HCT116 (cell line): ENCODE data around the gene IGSF9. TPM values are rescaled to one million over a fixed set of nuclear protein-coding genes. Genes with fewer than 3 reads are reported as not detected.

Experiments
- ATAC-seq: fragments of 200-7000 bp; cut with Tn5 transposase; 2 replicates; pipeline ENCODE4 v1.9.1; 2020; ENCODE audit warnings: mild to moderate bottlenecking, moderate library complexity
- BruUV-seq: library from RNA; stranded (reverse); fragments of 400-500 nt; replicated peaks from 2 replicates; lab custom pipeline; 2021; lab: Mats Ljungman, UMichigan
- CTCF ChIA-PET: fragments of 300-600 bp; sonication (Branson Sonifier 250); formaldehyde crosslinking; loops from one replicate; lab custom pipeline; 2021; ENCODE audit warnings: antibody characterized with exemption; lab: Charles Lee
- POLR2A ChIA-PET: fragments of 300-600, 350-600 bp; sonication (Branson Sonifier 250); formaldehyde crosslinking; loops from one replicate; lab custom pipeline; 2021; ENCODE audit warnings: antibody characterized with exemption; lab: Charles Lee
- RAD21 ChIA-PET, 2 experiments: fragments of 300-600 bp; sonication (Branson Sonifier 250); formaldehyde crosslinking; loops; one replicate each; lab custom pipeline; 2023; ENCODE audit warnings: low total read pairs in 2 of 2; ENCODE audit not compliant: uncharacterized antibody in 2 of 2, unreplicated experiment in 2 of 2, low non-redundant PET in 1 of 2; lab: Charles Lee
- DNase-seq: peaks from one replicate; pipeline ENCODE4 v3.0.0-alpha.2; 2010; ENCODE audit warnings: low read depth, low spot score
- H2AFZ ChIP-seq: fragments of 200-600 bp; shearing (Covaris generic), sonication (generic); 2 replicates; pipeline ENCODE4 v1.6.1; 2017; ENCODE audit warnings: low read depth, mixed run types, mixed read lengths, antibody characterized with exemption, low read length; ENCODE audit not compliant: poor library complexity, severe bottlenecking
- H3K27ac ChIP-seq: 2 replicates; pipeline ENCODE4 v1.5.1; 2012; ENCODE audit warnings: low read depth, low read length
- H3K27me3 ChIP-seq: fragments of 200-600 bp; sonication (generic); 2 replicates; pipeline ENCODE4 v1.6.1; 2016; ENCODE audit warnings: mixed run types, low read length, mixed read lengths; ENCODE audit not compliant: insufficient read depth
- H3K36me3 ChIP-seq, 2 experiments: fragments of 200-500 bp in 1 of 2; fragments of 200-600 bp in 1 of 2; sonication (Bioruptor generic) in 1 of 2; sonication (generic) in 1 of 2; 2 replicates each; pipeline versions ENCODE4 v1.5.1 to v1.6.1; 2014 to 2016; ENCODE audit warnings: low read length in 2 of 2, inconsistent platforms in 1 of 2, mixed read lengths in 1 of 2, mixed run types in 1 of 2; ENCODE audit not compliant: insufficient read depth in 2 of 2, control insufficient read depth in 1 of 2
- H3K4me1 ChIP-seq, 2 experiments: fragments of 200-600 bp in 1 of 2; sonication (generic) in 1 of 2; 2 replicates each; pipeline versions ENCODE4 v1.5.1 to v1.6.1; 2012 to 2017; ENCODE audit warnings: low read length in 2 of 2, inconsistent platforms in 1 of 2, mild to moderate bottlenecking in 1 of 2, mixed read lengths in 1 of 2, mixed run types in 1 of 2, moderate library complexity in 1 of 2; ENCODE audit not compliant: insufficient read depth in 2 of 2, control insufficient read depth in 1 of 2
- H3K4me2 ChIP-seq: fragments of 200-600 bp; sonication (generic); 2 replicates; pipeline ENCODE4 v1.6.1; 2017; ENCODE audit warnings: mixed run types, low read length, mixed read lengths
- H3K4me3 ChIP-seq, 2 experiments: fragments of 200-600 bp in 1 of 2; sonication (generic) in 1 of 2; replicated peaks in 1 of 2; 2 replicates each; pipeline ENCODE4 v1.5.1; 2011 to 2016; ENCODE audit warnings: low read length in 2 of 2, control low read depth in 1 of 2, low read depth in 1 of 2, mild to moderate bottlenecking in 1 of 2, mixed read lengths in 1 of 2, mixed run types in 1 of 2
- H3K79me2 ChIP-seq: fragments of 200-600 bp; sonication (generic); 2 replicates; pipeline ENCODE4 v1.6.1; 2017; ENCODE audit warnings: mild to moderate bottlenecking, mixed run types, low read length, moderate library complexity, mixed read lengths; ENCODE audit not compliant: insufficient read depth
- H3K9ac ChIP-seq: fragments of 200-600 bp; sonication (generic); 2 replicates; pipeline ENCODE4 v1.6.1; 2016; ENCODE audit warnings: low read length, mixed read lengths
- H3K9me2 ChIP-seq: fragments of 200-600 bp; sonication (generic), shearing (Covaris generic); 2 replicates; pipeline ENCODE4 v1.6.1; 2017; ENCODE audit warnings: mixed run types, mild to moderate bottlenecking, moderate library complexity; ENCODE audit not compliant: insufficient read depth
- H3K9me3 ChIP-seq, 2 experiments: fragments of 200-500 bp in 1 of 2; fragments of 200-600 bp in 1 of 2; sonication (Bioruptor generic) in 1 of 2; sonication (generic) in 1 of 2; 2 replicates each; pipeline ENCODE4 v1.6.1; 2014 to 2017; ENCODE audit warnings: low read length in 2 of 2, mixed read lengths in 2 of 2, inconsistent platforms in 1 of 2, low read depth in 1 of 2, mild to moderate bottlenecking in 1 of 2, mixed run types in 1 of 2, moderate library complexity in 1 of 2; ENCODE audit not compliant: control insufficient read depth in 1 of 2, insufficient read depth in 1 of 2
- H4K20me1 ChIP-seq: fragments of 200-600 bp; sonication (generic), shearing (Covaris generic); 2 replicates; pipeline ENCODE4 v1.6.1; 2017; ENCODE audit warnings: mixed run types, mild to moderate bottlenecking, moderate library complexity; ENCODE audit not compliant: insufficient read depth
- ELF1 ChIP-seq: IDR thresholded peaks from 2 replicates; pipeline ENCODE4 v1.6.1; 2012; ENCODE audit warnings: low read depth, borderline replicate concordance
- EZH2phosphoT487 ChIP-seq: fragments of 200-600 bp; IDR thresholded peaks from 2 replicates; pipeline ENCODE4 v1.6.1; 2018; ENCODE audit warnings: antibody characterized with exemption, borderline replicate concordance
- POLR2AphosphoS5 ChIP-seq: IDR thresholded peaks from 2 replicates; pipeline ENCODE4 v1.6.1; 2011; ENCODE audit warnings: mild to moderate bottlenecking, low read depth, low read length, moderate library complexity
- RAD21 ChIP-seq: IDR thresholded peaks from 2 replicates; pipeline ENCODE4 v1.6.1; 2012; ENCODE audit warnings: low read depth, mild to moderate bottlenecking
- SP1 ChIP-seq: IDR thresholded peaks from 2 replicates; pipeline ENCODE4 v1.6.1; 2012; ENCODE audit warnings: low read depth
- SRF ChIP-seq: IDR thresholded peaks from 2 replicates; pipeline ENCODE4 v1.6.1; 2012; ENCODE audit warnings: low read depth
- YY1 ChIP-seq: IDR thresholded peaks from 2 replicates; pipeline ENCODE4 v1.6.1; 2011; ENCODE audit warnings: low read length, low read depth, moderate library complexity, mild to moderate bottlenecking; ENCODE audit not compliant: insufficient replicate concordance; ENCODE audit errors: extremely low read depth
- ZBTB33 ChIP-seq: IDR thresholded peaks from 2 replicates; pipeline ENCODE4 v1.6.1; 2011; ENCODE audit warnings: mild to moderate bottlenecking, low read length, moderate library complexity; ENCODE audit not compliant: insufficient replicate concordance; ENCODE audit errors: extremely low read depth
- ZFX ChIP-seq: fragments of 450-650 bp; IDR thresholded peaks from 2 replicates; pipeline ENCODE4 v1.6.1; 2017
- intact Hi-C: fragments of 100-400 bp; cut with micrococcal nuclease; formaldehyde crosslinking; loops from 2 replicates; pipeline ENCODE4 v1.10.0; 2022
- total RNA-seq: library from RNA; stranded (reverse); gene quantifications from one replicate; pipeline ENCODE4 v1.2.1, GENCODE V29; 2021; ENCODE audit not compliant: unreplicated experiment
- TF ChIP-seq, protein P1 (sequence below): IDR thresholded peaks from 2 replicates; pipeline ENCODE4 v1.6.1; 2012

The IGSF9 gene
- total RNA-seq, 1 experiment from 2014 or later, result 10.3 TPM

DNA sequence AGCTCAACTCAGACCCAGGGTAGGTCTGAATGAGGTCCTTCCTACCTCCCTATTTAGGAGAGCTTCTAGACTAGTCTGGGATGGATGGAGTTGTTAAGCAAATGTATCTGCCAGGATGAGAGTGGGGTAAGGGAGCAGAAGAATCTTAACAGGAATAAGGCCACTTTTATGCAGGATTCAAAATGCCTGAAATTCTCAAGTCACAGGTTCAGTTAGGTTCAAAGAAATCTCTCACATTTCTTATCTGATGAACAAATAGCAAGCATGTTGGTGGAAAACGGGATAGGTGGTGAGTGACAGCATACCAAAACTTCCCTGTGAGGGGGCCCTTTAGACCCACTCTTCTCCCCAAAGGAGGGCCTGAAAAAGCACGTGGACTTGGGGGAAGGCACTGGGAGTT, 5.6 kb upstream of the IGSF9 start:
- H3K4me3 ChIP-seq, result no peak overlapping the region
- no peak overlapping the region for H3K9ac ChIP-seq
- no TSS peak for BruUV-seq
- H3K27me3 ChIP-seq, result peaks cover 10% of the 10 kb centered on the region
- no peaks in the 10 kb centered on the region for H3K9me2 ChIP-seq
- no peak overlapping the region for H3K4me2 ChIP-seq
- H4K20me1 ChIP-seq, result no peaks in the 10 kb centered on the region
- DNase-seq (no peak), ATAC-seq (no peak)
- CTCF ChIA-PET, result interaction anchor here (2.9 kb wide), 1 partner anchor 56 kb away, joined by 11 read pairs; no protein-coding TSS in a partner anchor
- H3K27ac ChIP-seq, result no peak overlapping the region
- TF ChIP-seq SRF, result no peak
- TF ChIP-seq POLR2AphosphoS5, result no peak
- no peak for TF ChIP-seq ZFX
- TF ChIP-seq SP1, result no peak
- TF ChIP-seq, protein P1, sequence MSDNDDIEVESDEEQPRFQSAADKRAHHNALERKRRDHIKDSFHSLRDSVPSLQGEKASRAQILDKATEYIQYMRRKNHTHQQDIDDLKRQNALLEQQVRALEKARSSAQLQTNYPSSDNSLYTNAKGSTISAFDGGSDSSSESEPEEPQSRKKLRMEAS, result no peak
- TF ChIP-seq ELF1, result no peak
- TF ChIP-seq RAD21, result no peak
- TF ChIP-seq EZH2phosphoT487, result no peak
- TF ChIP-seq, all 23 proteins: peak for 0
- H3K9me3 ChIP-seq, result no peaks in the 10 kb centered on the region
- POLR2A ChIA-PET, result no interaction called here
- H3K79me2 ChIP-seq, result no peaks in the 10 kb centered on the region
- intact Hi-C loops, result no loop called here
- no peak overlapping the region for H2AFZ ChIP-seq
- H3K36me3 ChIP-seq, result no peaks in the 10 kb centered on the region
- RAD21 ChIA-PET, result no interaction called here
- peaks cover 10% of the 10 kb centered on the region in 2 experiments for H3K4me1 ChIP-seq

DNA sequence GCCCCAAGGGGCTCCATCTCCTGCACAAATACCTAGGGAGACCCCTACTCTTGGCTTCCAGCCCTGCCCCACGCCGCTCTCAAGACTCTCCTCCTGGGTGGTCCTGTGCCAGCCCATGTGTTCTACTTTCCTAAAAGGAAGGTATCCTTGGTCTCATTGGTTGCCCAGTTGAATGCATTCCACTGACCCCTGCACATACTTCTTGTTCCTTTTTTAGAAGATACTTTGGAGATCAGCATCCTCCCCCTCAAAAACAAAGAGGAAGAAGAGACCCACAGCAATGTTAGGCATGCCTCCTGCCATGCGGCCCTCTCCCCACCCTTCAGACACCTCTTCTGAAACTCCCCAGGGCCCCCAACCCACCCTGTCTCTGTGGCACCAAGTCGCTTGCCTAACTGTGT, 4.6 kb upstream of the IGSF9 start:
- TF ChIP-seq ZBTB33 (no peak), YY1 (no peak), EZH2phosphoT487 (no peak)
- Histone ChIP-seq H3K27ac (no peak overlapping the region), H3K4me2 (no peak overlapping the region), H3K4me3 (no peak overlapping the region), H3K4me1 (peaks cover 10 to 20% of the 10 kb centered on the region in 2 experiments), H3K36me3 (no peaks in the 10 kb centered on the region), H3K9ac (no peak overlapping the region), H3K79me2 (no peaks in the 10 kb centered on the region), H2AFZ (no peak overlapping the region), H3K9me2 (no peaks in the 10 kb centered on the region), H3K27me3 (peaks cover 10% of the 10 kb centered on the region; the same call in 1 of the 2 replicates), H3K9me3 (no peaks in the 10 kb centered on the region), H4K20me1 (no peaks in the 10 kb centered on the region)
- intact Hi-C loops, result no loop called here
- POLR2A ChIA-PET, result no interaction called here
- RAD21 ChIA-PET, result no interaction called here
- BruUV-seq, result no TSS peak
- ATAC-seq (no peak), DNase-seq (no peak)
- CTCF ChIA-PET, result interaction anchor here (1.2 kb wide), 1 partner anchor 58 kb away, joined by 4 read pairs; no protein-coding TSS in a partner anchor
